ENCODE results near the gene CTBP2.

Gene CTBP2

GRCh38 chr10:125159932-125160855, at the start of gene CTBP2:
Gene CTBP2, minus strand, starts transcription at chr10:125160563.
- TF ChIP-seq CTCF (IDR thresholded peaks at IDR 0.05; ENCODE audit: low read depth, low read length, missing control alignments), result no peak
- peak within 1 kb of the TSS; percentile 51 for H3K4me3 ChIP-seq (ENCODE audit: low read depth, low read length)
- DNase-seq (ENCODE audit: low read depth), result no peak

DNA sequence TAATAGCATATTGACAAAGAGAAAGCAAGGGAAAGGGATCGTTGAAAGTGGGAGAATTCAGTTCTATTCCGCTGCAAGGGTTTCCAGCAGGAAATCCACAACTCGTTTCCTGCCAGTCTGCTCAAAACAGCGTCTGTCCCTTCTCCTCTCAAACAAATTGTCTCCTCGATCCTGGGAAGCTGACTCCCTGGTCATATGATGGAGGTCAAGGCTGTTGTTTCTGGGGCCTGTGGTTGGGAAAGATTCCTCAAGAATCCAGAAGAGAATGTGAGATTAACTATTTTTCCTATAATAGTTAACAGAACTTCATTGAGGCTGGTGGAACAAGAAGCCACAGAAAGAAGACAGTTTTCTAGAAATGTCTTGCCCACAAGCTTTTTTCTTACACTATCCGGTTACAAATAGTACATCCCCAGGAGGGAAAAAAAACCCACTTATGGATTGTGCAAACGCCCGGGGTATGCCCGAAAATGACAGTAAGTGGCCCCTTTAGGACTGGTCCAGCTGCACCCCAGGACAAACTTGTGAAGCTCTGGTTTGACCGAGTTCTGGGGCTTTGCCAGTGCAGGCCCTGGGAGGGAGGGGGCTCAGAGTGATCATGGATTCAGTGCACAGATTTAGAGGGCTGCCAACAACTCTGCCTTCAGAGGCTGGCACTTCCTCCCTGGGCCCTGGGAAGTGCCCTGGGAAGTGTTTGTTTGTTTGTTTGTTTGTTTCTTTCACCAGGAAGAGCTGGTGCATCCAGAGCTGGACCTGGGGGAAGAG, 49.4 kb upstream of the CTBP2 start:
- TF ChIP-seq CTCF (IDR thresholded peaks at IDR 0.05; ENCODE audit: low read depth, low read length, missing control alignments), result no peak
- no peak overlapping the region for H3K4me3 ChIP-seq (ENCODE audit: low read depth, low read length)
- no peak for DNase-seq (ENCODE audit: low read depth)

DNA sequence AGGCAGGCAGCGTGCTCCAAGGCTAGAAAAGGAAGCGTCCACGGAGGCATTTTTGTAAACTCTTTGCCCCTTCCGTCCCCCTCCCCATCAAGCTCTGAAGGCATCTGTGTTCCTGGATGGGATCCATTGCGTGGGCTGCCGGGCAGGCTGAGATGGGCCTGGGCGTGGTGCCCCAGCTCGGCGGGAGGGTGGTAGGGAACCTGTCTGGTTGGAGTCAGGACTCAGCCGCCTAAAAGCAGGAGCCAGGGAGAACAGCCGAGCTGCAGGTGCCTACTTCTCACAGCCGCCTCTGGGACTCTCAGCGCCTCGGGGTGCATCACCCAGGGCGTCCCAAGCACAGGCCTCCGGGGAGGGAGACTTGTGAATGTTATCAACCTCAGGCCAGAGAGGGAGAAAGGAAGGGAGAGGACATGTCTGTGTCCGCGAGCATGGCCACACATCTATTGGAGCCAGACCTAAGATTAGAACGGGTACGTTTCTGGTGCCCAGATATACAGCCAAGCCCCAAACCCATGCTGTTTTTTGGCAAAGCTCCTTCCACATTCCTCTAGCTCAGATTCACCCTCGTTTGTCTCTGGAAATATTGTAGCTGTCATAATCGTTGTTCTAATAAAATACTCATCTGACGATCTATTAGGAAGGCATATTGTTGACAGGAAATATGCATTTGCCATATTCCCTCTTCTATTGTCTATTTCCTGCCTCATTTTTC, 48.6 kb upstream of the CTBP2 start:
- no peak overlapping the region for H3K4me3 ChIP-seq (ENCODE audit: low read depth, low read length)
- DNase-seq (ENCODE audit: low read depth), result no peak
- TF ChIP-seq CTCF (IDR thresholded peaks at IDR 0.05; ENCODE audit: low read depth, low read length, missing control alignments), result no peak

DNA sequence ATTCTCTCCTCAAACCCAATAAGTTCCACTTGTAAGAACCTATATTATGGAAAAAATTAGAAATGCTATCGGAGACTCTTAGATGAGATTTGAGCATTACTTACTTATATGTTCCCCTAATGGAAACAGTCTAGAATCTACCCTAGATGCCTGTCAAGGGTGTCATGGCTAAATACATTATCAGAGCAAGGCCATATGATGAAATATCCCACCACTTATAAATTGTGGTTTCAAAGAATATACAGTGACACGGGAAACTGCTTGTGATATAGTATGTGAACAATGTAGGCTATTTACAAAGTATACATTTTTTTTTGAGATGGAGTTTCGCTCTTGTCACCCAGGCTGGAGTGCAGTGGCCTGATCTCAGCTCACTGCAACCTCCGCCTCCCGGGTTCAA, 46.3 kb upstream of the CTBP2 start:
- TF ChIP-seq CTCF (IDR thresholded peaks at IDR 0.05; ENCODE audit: low read depth, low read length, missing control alignments), result no peak
- no peak overlapping the region for H3K4me3 ChIP-seq (ENCODE audit: low read depth, low read length)
- no peak for DNase-seq (ENCODE audit: low read depth)

DNA sequence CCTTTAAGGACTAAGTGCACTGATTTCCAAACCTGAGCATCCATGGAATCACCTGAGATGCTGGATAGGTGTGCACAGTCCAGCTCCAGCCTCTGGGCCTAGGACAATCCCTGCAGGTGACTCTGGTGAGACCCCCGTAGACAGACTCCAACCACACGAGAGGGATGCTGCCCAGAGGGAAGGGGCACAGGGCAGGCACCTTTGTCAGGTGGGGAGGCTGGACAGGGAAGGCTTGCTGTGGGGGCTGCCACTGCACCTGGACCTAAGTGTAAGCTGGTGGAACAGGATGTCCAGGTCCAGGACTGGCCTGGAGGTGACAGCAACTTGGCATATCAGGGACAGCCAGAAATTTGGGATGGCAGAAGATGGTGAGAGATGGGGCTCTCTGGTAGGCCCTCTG, 45.1 kb upstream of the CTBP2 start:
- TF ChIP-seq CTCF (IDR thresholded peaks at IDR 0.05; ENCODE audit: low read depth, low read length, missing control alignments), result no peak
- no peak overlapping the region for H3K4me3 ChIP-seq (ENCODE audit: low read depth, low read length)

GRCh38 chr10:125204400-125204799, 44.0 kb upstream of the CTBP2 start:
- no peak for DNase-seq (ENCODE audit: low read depth)
- TF ChIP-seq CTCF (IDR thresholded peaks at IDR 0.05; ENCODE audit: low read depth, low read length, missing control alignments), result no peak
- no peak overlapping the region for H3K4me3 ChIP-seq (ENCODE audit: low read depth, low read length)

More for the DNA sequence above, 45.1 kb upstream of the CTBP2 start:
- no peak for DNase-seq (ENCODE audit: low read depth)

Data from GM12864 (cell line).